Activated T-helper 1 cell treated with Interleukin-2 at 50 U/mL for 16 hours (primary cell): ENCODE measurements around the gene MAU2.
"Not testable (repeated sequence)": the region's sequence is repeated elsewhere in the genome, so short reads cannot be mapped to it uniquely, and the experiment has no call there.

Source experiments
- DNase-seq: peaks from one replicate; pipeline ENCODE4 v3.0.0-alpha.2; 2020; ENCODE audit warnings: low read depth

Gene MAU2

GRCh38 chr19:19385131-19385895 is 64.7 kb downstream of the MAU2 start:
- peak; percentile 99 for DNase-seq

- DNase-seq = peak; percentile 55
Observed at GRCh38 chr19:19385896-19386869, 65.6 kb downstream of the MAU2 start.

GRCh38 chr19:19387108-19387507 is 66.5 kb downstream of the MAU2 start:
- DNase-seq = no peak

- no peak for DNase-seq
Observed at GRCh38 chr19:19388568-19389555, 68.2 kb downstream of the MAU2 start.

DNA sequence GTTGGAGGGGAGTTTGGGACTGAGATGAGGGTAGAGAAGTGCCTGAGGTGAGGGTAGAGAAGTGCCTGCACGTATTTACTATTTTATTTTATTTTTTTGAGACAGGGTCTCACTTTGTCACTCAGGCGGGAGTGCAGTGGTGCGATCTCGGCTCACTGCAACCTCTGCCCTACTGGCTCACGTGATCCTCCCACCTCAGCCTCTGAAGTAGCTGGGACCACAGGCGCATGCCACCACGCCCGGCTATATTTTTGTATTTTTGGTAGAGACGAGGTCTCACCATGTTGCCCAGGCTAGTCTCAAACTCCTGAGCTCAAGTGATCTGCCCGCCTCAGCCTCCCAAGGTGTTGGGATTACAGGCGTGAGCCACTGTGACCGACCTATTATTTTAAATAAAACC is 69.1 kb downstream of the MAU2 start:
- not testable (repeated sequence) for DNase-seq

DNA sequence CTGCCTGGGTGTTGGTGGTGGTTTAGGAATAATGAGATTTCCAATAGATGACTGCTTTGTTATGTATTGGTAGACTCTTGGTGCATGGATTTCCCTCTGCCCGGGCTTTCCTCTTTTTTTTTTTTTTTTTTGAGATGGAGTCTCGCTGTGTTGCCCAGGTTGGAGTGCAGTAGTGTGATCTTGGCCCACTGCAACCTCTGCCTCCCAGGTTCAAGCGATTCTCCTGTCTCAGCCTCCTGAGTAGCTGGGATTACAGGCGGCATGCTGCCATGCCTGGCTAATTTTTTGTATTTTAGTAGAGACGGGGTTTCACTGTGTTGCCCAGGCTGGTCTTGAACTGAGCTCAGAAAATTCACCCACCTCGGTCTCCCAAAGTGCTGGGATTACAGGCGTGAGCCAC is 73.7 kb downstream of the MAU2 start:
- not testable (repeated sequence) for DNase-seq

DNA sequence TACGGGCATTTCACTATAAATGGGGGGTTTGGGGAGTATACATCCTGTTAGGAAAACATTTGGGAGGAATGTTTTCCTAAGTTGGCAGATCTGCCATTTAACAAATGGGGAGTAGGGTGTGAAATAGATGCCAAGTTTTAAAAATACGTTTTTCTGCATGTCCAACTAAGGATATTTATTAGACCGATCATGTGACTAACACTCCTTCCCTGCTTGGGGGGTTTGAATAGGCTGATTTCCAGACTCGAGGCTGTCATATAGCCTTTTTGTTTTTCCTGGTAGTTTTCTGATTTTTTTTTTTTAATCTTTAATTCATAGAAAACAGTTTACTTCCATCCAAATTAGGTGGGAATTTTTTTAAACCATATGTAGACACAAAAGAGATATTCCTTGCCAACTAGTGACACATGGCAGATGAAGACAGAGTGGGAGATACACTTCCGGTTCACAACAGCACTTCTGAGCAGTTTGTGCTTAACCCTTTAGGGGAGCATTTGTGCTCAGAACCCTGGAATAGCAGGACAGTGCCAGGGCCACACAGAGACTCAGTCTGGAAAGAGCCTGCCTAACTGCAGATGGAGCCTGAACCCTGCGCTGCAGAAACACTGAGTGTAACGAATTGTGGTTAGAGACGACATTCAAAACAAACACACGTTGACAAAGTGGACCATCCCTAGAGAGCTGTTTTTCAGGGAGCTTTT is 79.3 kb downstream of the MAU2 start:
- DNase-seq = no peak

DNA sequence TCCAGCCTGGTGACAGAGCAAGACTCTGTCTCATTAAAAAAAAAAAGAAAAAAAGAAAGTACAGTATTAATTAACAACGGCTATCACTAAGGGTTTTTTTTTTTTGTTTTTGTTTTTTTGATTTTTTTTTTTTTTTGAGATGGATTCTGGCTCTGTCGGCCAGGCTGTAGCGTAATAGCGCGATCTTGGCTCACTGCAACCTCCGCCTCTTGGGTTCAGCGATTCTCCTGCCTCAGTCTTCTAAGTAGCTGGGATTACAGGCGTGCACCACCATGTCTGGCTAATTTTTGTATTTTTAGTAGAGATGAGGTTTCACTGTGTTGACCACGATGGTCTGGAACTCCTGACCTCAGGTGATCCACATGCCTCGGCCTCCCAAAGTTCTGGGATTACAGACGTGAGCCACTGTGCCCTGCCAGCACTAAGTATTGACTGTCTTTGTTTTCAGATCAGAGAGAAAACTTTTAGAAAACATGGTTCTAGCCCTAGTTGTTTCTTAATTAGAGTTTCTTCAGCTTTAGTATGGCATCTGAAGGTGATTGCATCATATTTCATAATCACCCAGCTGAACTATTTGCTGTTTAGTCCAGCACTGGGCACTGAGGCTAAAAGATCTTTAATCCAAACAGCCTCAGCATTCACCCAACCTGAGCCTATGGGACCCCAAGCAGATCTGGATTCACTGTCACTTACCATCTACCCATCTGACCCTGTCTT is 82.2 kb downstream of the MAU2 start:
- no peak for DNase-seq

- no peak for DNase-seq
Observed at GRCh38 chr19:19403373-19403901, 82.8 kb downstream of the MAU2 start.

- DNase-seq = peak; percentile 89
Observed at GRCh38 chr19:19404879-19405860, 84.5 kb downstream of the MAU2 start, which contains the start of gene GATAD2A. TSS of gene GATAD2A (plus strand) at chr19:19405675. CDS start at chr19:19465346, 59,671 bp downstream.

- peak; percentile 36 for DNase-seq
Observed at GRCh38 chr19:19405971-19406877, 85.6 kb downstream of the MAU2 start.

GRCh38 chr19:19406878-19407632 is 86.4 kb downstream of the MAU2 start:
- no peak for DNase-seq

DNA sequence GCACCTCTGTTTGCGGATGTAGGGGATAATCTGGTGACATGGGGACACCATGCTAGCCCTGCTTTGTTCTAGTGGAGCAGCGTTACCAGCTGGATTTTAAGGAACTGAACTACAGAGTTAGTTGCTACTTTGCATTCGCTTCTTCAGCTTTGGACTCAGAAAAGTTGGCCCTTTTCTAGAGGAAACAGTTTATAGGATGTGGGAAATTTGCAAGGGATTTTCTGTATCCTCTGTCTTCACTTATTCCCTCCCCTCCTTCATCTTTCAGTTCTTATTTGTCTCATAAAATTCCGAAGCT is 87.0 kb downstream of the MAU2 start:
- no peak for DNase-seq
